Left hindlimb (tissue), 1 donor: ENCODE data around the gene EFNA3.

ENCODE experiments used
- DNase-seq: peaks from one replicate; pipeline ENCODE4 v3.0.0-alpha.2; 2018

Gene EFNA3

DNA sequence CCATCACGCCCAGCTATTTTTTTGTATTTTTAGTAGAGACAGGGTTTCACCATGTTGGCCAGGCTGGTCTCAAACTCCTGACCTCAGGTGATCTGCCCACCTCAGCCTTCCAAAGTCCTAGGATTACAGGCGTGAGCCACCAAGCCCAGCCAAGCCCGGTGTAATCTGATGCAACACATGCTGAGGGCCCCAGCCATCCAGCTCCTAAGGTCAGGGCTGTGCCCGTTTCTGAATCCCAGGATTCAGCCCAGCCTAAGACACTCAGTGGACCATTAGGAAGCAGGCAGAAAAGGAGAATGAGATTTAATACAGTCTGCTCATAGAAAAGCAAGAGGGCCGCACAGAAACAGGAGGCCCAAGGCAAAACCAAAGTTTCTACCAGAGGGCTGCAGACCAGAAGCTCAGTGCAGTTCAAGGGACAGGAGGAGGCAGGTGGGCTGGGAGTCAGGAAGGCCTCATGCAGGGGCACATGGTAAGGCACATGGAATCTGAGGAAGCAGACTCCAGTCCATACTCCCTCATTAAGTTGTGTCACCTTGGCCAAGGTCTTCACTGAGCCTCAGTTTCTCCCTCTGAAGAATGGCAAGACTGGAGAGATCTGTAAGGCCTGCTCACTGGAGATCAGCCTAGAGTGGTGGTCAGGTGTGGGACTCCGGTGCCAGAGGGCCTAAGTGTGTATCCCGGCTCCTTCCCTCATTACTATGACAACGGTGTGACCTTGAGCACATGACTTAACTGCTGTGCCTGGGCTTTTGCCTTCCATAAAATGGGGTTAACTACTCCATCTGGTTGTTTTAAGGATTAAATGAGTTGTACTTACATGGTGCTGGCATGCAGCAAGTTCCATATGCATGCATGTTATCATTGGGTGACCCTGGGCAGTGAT is 29.9 kb upstream of the EFNA3 start:
- no peak for DNase-seq

- peak; percentile 35 for DNase-seq
These were observed 28.7 kb upstream of the EFNA3 start for GRCh38 chr1:155049651-155050559.

DNA sequence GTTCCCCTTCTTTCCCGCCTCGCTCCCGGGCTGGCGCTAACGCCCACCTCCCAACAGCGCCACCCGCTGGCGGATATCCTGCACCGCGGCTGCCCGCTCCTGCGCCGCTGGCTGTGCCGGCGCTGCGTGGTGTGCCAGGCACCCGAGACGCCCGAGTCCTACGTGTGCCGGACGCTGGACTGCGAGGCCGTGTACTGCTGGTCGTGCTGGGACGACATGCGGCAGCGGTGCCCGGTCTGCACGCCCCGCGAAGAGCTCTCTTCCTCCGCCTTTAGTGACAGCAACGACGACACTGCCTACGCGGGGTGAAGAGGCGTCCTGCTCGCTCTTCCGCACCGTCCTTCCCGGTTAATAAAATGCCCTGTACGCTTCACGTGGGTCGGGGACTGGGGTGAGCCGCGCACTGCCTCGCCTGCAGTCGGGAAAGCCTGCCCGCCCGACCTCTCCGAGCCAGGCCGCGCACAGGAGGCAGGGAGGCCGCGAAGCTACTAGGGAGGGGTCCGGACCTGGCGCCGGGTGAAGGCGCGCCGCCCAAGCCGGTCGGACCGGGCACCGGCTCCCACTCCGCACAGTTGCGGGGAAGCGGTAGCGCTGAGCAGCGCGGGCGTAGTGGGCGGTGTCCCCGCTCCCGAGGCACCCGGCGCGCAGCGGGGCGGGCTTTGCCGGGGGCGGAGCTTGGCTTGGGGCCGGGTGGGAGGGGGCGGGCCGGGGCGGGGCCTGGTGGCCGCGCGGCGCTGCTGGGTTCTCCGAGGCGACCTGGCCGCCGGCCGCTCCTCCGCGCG is 27.9 kb upstream of the EFNA3 start, which contains the start of gene ADAM15:
TSS of gene ADAM15 (plus strand) at position 757 of the 782 bp plus-strand sequence. CDS start 71 bp downstream, outside the sequence.
- DNase-seq, result peak; percentile 86

GRCh38 chr1:155051342-155051776 is 27.3 kb upstream of the EFNA3 start:
- DNase-seq, result no peak

- peak; percentile 68 for DNase-seq
These were observed 26.7 kb upstream of the EFNA3 start for GRCh38 chr1:155051777-155052398.

DNA sequence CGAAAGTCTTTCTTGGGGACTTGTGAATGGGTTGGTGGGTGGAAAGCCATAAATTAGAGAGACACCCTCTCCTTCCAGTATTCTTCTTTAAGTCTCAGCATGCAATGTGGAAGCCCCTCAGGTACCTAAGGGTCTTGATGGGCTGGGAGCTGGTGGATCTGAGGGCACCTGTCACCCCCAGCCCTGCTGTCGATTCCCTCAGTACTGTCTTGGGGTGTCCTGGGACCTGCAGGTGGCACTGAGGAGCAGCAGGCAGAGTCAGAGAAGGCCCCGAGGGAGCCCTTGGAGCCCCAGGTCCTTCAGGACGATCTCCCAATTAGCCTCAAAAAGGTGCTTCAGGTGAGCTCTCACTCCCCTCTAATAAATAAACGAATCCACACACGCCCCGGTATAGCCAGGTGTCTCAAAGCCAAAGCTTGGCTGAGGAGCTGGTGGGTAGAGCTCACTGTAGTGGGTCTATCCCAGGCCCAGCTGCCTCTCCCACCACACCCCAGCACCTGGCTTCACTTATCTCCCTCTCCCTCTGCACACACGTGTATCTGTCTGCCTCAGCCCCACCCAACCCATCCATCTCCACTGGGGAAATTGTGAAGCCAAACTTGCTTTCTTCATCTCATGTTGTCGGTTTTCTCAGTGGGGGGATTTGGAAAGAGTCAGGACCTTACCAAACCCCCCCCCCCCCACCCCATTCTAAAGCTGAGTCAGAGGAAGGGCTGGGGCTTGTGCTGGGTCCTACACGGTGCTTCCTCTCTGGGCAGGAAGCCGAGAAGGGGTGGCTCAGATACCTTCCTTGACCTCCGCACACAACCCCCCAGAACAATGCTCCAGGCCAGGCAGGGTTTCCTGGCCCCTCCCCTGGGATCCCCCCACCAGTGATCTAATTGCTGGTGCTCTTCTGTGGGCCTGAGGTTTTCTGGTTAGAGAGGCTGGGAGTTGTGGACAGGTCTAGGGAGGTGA is 25.9 kb upstream of the EFNA3 start:
- no peak for DNase-seq

DNA sequence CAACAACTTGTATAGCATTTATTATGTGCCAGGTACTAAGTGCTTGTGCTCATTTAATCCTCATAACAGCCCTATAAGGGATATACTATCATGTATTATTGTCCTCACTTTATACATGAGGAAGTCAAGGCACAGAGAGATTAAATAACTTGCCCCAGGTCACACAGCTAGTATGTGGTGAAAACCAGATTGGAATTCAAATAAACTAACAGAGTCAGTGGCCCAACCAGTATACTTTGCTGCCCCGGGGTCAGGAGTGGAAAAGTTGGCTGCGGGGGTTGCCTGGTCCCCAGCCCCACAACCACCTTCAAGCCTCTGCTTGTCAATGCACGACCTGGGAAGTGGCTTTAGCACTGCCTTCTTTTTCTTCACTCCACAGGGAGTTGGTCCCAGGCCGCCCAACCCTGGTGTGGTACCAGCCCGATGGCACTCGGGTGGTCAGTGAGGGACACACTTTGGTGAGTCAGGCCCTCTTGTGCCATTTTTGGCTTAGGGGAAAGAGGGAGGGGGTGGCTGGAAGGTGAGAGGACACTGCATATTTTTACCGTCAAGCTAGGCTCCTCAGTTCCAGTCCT is 25.0 kb upstream of the EFNA3 start:
- DNase-seq, result no peak

GRCh38 chr1:155057104-155057503 is 21.5 kb upstream of the EFNA3 start:
- no peak for DNase-seq

GRCh38 chr1:155057788-155058211 is 20.8 kb upstream of the EFNA3 start:
- no peak for DNase-seq

- DNase-seq, result no peak
These were observed 17.9 kb upstream of the EFNA3 start for GRCh38 chr1:155060736-155061135.

DNA sequence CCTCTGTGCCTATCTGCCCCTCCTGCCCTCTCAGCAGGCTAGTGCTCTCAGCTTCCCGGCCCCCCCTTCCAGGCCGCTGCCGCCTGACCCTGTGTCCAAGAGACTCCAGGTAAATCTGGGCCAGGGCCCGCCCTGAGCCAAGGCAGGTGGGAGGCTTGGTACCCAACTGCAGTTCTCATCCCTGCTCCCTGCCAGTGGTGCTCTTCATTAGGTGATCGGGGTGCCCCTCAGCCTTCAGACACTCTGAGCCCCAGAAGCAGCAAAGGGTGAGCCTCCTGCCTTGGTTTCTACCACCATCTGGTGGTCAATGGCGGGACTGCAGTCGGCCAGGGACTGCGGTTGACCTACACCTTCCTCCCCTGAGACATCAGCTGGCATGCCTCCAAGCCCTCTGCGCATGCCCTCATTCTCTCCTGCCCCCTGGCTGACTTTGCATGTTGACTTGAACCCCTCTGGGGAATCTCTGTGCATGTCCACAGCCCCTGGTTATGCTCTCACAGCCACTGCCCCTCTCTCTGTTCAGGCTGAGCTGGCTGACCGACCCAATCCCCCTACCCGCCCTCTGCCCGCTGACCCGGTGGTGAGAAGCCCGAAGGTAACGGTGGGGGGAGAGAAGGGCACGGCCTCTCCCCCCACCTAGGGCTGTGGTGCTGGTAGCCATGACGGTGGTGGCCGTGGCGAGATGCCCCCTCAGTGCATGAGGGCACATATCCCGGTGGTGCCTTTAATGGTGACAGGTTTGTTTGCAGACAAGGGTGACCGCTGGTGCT is 17.1 kb upstream of the EFNA3 start:
- DNase-seq, result peak; percentile 86

GRCh38 chr1:155062151-155062686 is 16.4 kb upstream of the EFNA3 start:
- DNase-seq, result no peak

GRCh38 chr1:155062702-155063411 is 15.8 kb upstream of the EFNA3 start:
- peak; percentile 71 for DNase-seq

- peak; percentile 88 for DNase-seq
These were observed 15.0 kb upstream of the EFNA3 start, which contains the start of gene EFNA4 for GRCh38 chr1:155063550-155064110. TSS of gene EFNA4 (plus strand) at chr1:155063740. CDS start at chr1:155063824, 84 bp downstream.

GRCh38 chr1:155064111-155064831 is 14.4 kb upstream of the EFNA3 start:
- no peak for DNase-seq

DNA sequence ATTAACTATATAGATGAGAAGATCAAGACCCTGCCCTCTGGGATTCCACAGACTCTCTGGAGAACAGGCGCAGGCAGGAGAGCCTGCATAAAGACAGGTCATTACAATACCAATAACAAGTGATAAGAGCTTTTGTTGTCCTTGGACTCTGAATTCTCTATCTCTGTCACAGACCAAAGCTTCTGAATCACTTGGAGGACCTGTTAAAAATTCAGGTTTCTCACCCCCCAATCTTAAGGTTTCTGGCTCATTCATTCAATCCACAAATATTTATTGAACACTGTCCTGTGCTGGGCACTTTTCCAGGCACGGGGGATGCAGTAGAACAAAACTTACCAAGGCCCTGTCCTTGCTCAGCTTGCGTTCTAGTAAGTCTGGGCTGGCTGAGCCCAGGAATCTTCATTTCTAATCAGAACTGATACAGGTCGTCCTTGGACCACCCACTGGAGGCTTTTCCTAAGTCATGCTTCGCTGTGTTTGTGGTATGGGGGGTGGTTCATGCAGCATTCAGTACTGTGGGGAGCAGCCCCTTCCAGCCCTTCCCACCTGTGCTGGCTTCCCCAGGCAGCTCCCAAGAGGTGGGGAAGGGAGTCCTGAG is 13.7 kb upstream of the EFNA3 start:
- no peak for DNase-seq

- DNase-seq, result no peak
These were observed 11.9 kb upstream of the EFNA3 start for GRCh38 chr1:155066777-155067176.
